GM12872 (cell line): ENCODE results near the gene SYDE1.

Source experiments
- TF ChIP-seq, protein P1 (sequence below): IDR thresholded peaks from 3 replicates; pipeline ENCODE4 v1.5.1; 2011; ENCODE audit warnings: low read depth, mild to moderate bottlenecking, low read length, moderate library complexity; ENCODE audit not compliant: insufficient read depth

The SYDE1 gene

DNA sequence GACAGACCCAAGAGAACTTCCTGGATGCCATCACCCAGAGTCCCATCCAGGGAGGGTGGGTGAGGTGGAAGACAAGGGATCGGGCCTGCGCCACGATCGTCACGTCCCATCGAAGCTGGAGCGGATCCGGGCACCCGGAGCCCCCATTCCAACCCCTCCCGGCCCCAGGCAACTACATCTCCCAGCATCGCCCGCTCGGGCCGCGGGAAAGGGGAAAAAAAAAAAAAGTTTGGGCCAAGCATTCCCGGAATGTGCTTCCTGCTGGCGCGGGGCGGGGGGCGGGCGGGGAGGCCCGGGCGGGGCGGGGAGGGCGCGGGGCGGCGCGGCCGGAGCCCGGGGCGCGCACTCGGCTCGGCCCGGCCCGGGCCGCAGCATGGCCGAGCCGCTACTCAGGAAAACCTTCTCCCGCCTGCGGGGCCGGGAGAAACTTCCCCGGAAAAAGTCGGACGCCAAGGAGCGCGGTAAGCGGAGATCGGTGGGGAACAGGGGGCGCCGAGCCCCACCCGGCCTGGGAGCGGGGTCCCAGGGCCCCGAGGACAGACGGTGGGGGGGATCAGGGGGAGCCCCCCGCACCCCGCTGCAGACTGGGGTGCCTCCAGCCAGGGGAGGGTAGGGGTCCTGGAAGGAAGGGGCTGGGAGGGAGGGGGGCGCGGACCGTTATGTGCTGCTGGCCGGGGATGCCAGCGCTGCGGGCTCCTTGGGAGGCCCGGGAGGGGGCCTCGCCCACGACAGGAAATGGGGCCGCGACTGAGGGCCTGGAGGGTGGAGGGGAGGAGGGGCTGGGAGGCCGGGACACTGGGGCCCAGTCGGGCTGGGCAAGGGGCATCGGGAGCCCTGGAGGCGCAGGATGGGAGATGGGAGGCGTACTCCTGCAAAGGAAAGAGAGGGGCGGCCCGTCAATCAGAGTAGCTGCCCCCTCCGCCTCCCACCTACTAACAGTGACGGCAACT is at the start of gene SYDE1:
Gene SYDE1 (plus strand): TSS at position 341 of the 950 bp plus-strand sequence. CDS start 33 bp downstream, at position 374.
- TF ChIP-seq, protein P1, sequence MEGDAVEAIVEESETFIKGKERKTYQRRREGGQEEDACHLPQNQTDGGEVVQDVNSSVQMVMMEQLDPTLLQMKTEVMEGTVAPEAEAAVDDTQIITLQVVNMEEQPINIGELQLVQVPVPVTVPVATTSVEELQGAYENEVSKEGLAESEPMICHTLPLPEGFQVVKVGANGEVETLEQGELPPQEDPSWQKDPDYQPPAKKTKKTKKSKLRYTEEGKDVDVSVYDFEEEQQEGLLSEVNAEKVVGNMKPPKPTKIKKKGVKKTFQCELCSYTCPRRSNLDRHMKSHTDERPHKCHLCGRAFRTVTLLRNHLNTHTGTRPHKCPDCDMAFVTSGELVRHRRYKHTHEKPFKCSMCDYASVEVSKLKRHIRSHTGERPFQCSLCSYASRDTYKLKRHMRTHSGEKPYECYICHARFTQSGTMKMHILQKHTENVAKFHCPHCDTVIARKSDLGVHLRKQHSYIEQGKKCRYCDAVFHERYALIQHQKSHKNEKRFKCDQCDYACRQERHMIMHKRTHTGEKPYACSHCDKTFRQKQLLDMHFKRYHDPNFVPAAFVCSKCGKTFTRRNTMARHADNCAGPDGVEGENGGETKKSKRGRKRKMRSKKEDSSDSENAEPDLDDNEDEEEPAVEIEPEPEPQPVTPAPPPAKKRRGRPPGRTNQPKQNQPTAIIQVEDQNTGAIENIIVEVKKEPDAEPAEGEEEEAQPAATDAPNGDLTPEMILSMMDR, result no peak

GRCh38 chr19:15062036-15062435 is 45.2 kb upstream of the SYDE1 start:
- TF ChIP-seq, protein P1, result no peak

DNA sequence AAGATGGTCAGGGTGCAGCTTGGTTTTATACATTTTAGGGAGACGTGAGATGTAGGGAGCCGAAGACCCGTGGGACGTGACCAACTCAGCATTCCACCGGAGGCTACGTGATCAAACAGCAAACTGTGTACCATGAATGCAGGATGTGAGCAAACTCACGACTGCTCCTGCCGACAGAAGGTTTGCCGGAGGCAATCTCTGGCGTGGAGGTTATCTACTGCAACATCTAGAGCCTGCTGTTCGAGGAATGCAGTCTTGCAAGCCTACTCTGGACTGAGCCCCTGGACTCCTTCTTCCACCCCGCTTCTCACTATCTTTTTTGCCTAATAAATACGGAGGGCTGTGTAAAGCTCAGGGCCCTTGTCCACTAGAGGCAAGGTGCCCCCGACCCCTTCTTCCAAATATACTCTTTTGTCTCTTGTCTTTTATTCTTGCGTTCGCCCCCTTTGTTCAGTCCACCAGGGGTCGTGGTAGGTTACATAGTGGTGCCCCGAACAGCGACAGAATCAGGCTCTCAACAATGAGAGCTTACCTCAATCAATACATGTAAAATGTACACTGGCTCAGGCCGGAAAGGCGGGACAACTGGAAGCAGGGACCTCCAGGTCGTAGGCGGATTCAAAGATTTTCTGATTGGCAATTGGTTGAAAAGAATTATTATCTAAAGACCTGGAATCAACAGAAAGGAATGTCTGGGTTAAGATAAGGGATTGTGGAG is 34.1 kb upstream of the SYDE1 start:
- TF ChIP-seq, protein P1, result no peak

DNA sequence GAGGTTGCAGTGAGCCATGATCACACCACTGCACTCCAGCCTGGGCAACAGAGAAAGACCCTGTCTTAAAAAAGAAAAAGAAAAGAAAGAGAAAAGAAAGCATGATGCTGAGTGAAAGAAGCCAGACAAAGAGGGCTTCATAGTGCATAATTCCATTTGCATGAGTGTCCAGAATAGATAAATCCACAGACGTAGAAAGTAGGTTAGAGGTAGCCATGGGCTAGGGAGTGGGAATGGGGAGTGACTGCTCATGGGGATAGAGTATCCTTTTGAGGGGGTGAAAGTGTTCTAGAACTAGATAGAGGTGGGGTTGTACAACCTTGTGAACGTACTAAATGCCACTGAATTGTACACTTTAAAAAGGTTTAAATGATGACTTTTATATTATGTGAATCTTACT is 32.8 kb upstream of the SYDE1 start:
- TF ChIP-seq, protein P1, result no peak

GRCh38 chr19:15075806-15076205 is 31.4 kb upstream of the SYDE1 start:
- TF ChIP-seq, protein P1, result no peak

GRCh38 chr19:15081911-15082310 is 25.3 kb upstream of the SYDE1 start, which contains the start of gene OR1I1:
Gene OR1I1 (plus strand): TSS chr19:15082211. CDS start chr19:15087066, 4,855 bp downstream.
- TF ChIP-seq, protein P1, result no peak

GRCh38 chr19:15087182-15087581 is 20.0 kb upstream of the SYDE1 start:
- TF ChIP-seq, protein P1, result no peak
